ENCODE data around the gene MAP1LC3B2. TPM values are rescaled to one million over a fixed set of nuclear protein-coding genes. Genes with fewer than 3 reads are reported as not detected.

The MAP1LC3B2 gene
- total and polyA plus RNA-seq, 2 of the 13 experiments (the other 11 are each of a cell fraction or from before 2014, with no cell fraction given): 0.60 to 2.2 TPM

DNA sequence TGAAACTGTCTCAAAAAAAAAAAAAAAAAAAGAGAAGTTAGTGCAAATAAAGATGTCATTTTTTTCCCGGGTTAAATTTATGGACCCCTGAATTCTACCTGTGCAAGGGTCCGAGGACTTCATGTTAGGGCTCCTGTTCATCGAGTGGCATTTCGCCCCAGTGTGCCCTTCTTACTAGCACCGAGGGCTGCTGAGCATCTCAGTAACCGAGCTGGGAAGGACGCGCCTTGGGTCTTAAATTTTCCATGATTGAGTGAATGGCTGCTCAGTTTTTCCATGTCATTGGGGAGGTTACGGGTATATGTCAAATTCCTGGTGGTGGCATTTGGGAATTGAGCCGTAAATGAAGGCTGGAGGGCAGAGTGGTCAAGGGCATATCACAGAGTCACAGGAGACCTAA, 34.9 kb upstream of the MAP1LC3B2 start (continued):
- TF ChIP-seq, protein P1, sequence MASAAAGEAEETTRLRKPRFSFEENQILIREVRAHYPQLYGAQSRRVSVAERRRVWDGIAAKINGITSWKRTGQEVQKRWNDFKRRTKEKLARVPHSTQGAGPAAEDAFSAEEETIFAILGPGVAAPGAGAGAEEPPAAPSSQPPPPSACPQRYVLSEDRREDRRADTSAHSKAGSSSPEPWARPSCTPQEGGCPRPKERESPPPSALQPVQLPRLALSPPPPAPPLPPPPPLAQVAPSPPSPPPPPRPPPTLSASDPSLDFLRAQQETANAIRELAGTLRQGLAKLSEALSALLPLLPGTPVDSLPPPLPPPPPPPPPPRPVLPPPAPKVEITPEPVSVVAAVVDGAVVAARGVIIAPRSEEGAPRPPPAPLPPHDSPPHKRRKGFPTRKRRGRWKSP (CRISPR knock-in tag; IDR thresholded peaks at IDR 0.05): no peak
- TF ChIP-seq ERF (CRISPR knock-in tag; IDR thresholded peaks at IDR 0.05) (no peak), RARG (CRISPR knock-in tag; IDR thresholded peaks at IDR 0.05; ENCODE audit: low read depth) (no peak), ZFP36 (IDR thresholded peaks at IDR 0.05; ENCODE audit: borderline replicate concordance, low read depth, low read length, partially characterized antibody) (no peak)

- Histone ChIP-seq H2AFZ (ENCODE audit: low read length) (no peak overlapping the region), H3K27me3 (ENCODE audit: control insufficient read depth in 1 of 2, insufficient read depth in 2 of 2, low read length in 2 of 2) (peaks cover 2 to 60% of the 10 kb centered on the region in 2 experiments; a peak in 4 of 5 replicates), H3K4me1 (ENCODE audit: insufficient read depth, low read length) (peaks cover 14% of the 10 kb centered on the region), H3K9ac (ENCODE audit: insufficient read depth, low read depth, low read length) (no peak overlapping the region), H3K27ac (ENCODE audit: extremely low read length, insufficient read depth, low read length) (no peak overlapping the region), H3K36me3 (replicated peaks in 1 of 2; ENCODE audit: control insufficient read depth in 1 of 2, insufficient read depth in 2 of 2, low read length in 2 of 2) (no peaks in the 10 kb centered on the region), H3K4me2 (ENCODE audit: low read depth, low read length) (no peak overlapping the region), H4K20me1 (ENCODE audit: insufficient read depth, low read length) (no peaks in the 10 kb centered on the region; the same call in 1 of the 2 replicates), H3K9me3 (ENCODE audit: low read length) (no peaks in the 10 kb centered on the region), H3K4me3 (replicated peaks in 1 of 3; ENCODE audit: insufficient read depth in 1 of 3, low read depth in 2 of 3, low read length in 3 of 3) (no peak overlapping the region), H3K79me2 (ENCODE audit: insufficient read depth, low read length) (no peaks in the 10 kb centered on the region)
- BruUV-seq (replicated peaks): no TSS peak
- no peak for FAIRE-seq
- intact Hi-C loops (cut with micrococcal nuclease; ENCODE audit: unreplicated experiment) (no loop called here), in situ Hi-C loops (cut with HindIII; ENCODE audit: extremely low pct_ligation_motif_present, low pct_unique_long_range_greater_than_20kb) (no loop called here)
- 22% methylated on average over 4 of the region's 4 CpGs for WGBS (ENCODE audit: low lambda C conversion rate)
- ATAC-seq: no peak
- TF ChIP-seq ZNF589 (CRISPR knock-in tag; conservative IDR thresholded peaks at IDR 0.05) (no peak), ZNF512 (CRISPR knock-in tag; IDR thresholded peaks at IDR 0.05) (peak; percentile 92)
- DNase-seq (ENCODE audit: low spot score): no peak
- POLR2A ChIA-PET: no interaction called here
- CTCF ChIA-PET (ENCODE audit: low intra/inter-chr PET ratio, low total read pairs): no interaction called here
Measured at GRCh38 chr12:116524964-116525379, 34.2 kb upstream of the MAP1LC3B2 start.
